ENCODE results near the gene B3GALNT2. TPM values are rescaled to one million over a fixed set of nuclear protein-coding genes. Genes with fewer than 3 reads are reported as not detected.

B3GALNT2 gene
- total and polyA plus RNA-seq, 2 of the 8 experiments (the other 6 are each of a cell fraction or from before 2014, with no cell fraction given), result 15.4 to 39.4 TPM

- Histone ChIP-seq H2BK20ac (ENCODE audit: low read length) (no peak overlapping the region; the same call in 1 of the 2 replicates), H3K4me2 (ENCODE audit: insufficient read depth in 1 of 2, low read depth in 2 of 2, low read length in 2 of 2) (no peak overlapping the region), H2AK5ac (ENCODE audit: low read depth, low read length) (no peak overlapping the region), H2BK120ac (replicated peaks; ENCODE audit: low read depth, low read length) (no peak overlapping the region), H3K4ac (replicated peaks; ENCODE audit: insufficient read length, low read depth, low read length) (no peak overlapping the region), H3K27ac (ENCODE audit: low read depth, low read length) (no peak overlapping the region), H3K27me3 (replicated peaks in 1 of 4; ENCODE audit: control insufficient read depth in 3 of 4, extremely low read depth in 1 of 4, insufficient read depth in 3 of 4, low read length in 3 of 4) (no peaks in the 10 kb centered on the region), H3K23me2 (ENCODE audit: low read depth, low read length) (no peaks in the 10 kb centered on the region), H3K4me3 (ENCODE audit: extremely low read depth in 1 of 4, insufficient read depth in 2 of 4, low read depth in 3 of 4, low read length in 4 of 4) (no peak overlapping the region), H3K14ac (ENCODE audit: insufficient read length) (no peak overlapping the region), H3K56ac (replicated peaks; ENCODE audit: insufficient read length, low read depth, low read length) (no peak overlapping the region), H3K18ac (ENCODE audit: extremely low read depth, low read length) (no peak overlapping the region), H3K23ac (ENCODE audit: insufficient read length) (no peak overlapping the region), H3K4me1 (replicated peaks in 1 of 4; ENCODE audit: control insufficient read depth in 3 of 4, insufficient read depth in 4 of 4, low read length in 3 of 4) (peaks cover 3 to 7% (median 5%) of the 10 kb centered on the region in 4 experiments), H2AFZ (ENCODE audit: low read length) (no peak overlapping the region), H3K9ac (replicated peaks in 1 of 4; ENCODE audit: extremely low read depth in 1 of 4, low read depth in 3 of 4, low read length in 3 of 4) (no peak overlapping the region), H3K79me1 (ENCODE audit: low read depth, low read length) (no peaks in the 10 kb centered on the region), H3K9me3 (ENCODE audit: insufficient read depth in 2 of 2, low read depth in 1 of 2, low read length in 1 of 2) (no peaks in the 10 kb centered on the region), H4K8ac (ENCODE audit: extremely low read depth, insufficient read depth, low read length) (no peak overlapping the region), H3K36me3 (ENCODE audit: control insufficient read depth in 2 of 4, insufficient read depth in 4 of 4, low read length in 3 of 4) (no peaks in the 10 kb centered on the region; a peak in 1 of 8 replicates), H4K91ac (replicated peaks; ENCODE audit: insufficient read length, low read length) (no peak overlapping the region), H2BK12ac (ENCODE audit: low read depth, low read length) (no peak overlapping the region), H3K79me2 (ENCODE audit: control insufficient read depth in 1 of 2, insufficient read depth in 2 of 2, low read length in 2 of 2) (no peaks in the 10 kb centered on the region), H4K5ac (ENCODE audit: insufficient read length, low read depth, low read length) (no peak overlapping the region), H4K20me1 (replicated peaks in 1 of 2; ENCODE audit: control insufficient read depth in 1 of 2, insufficient read depth in 2 of 2, low read length in 2 of 2) (peaks cover 0 to 1% of the 10 kb centered on the region in 2 experiments), H2BK15ac (ENCODE audit: low read length) (no peak overlapping the region), H2BK5ac (ENCODE audit: low read depth, low read length) (no peak overlapping the region)
- FAIRE-seq, result no peak
- no peak for DNase-seq (ENCODE audit: low read depth in 1 of 2, low spot score in 2 of 2)
- WGBS, 2 experiments (ENCODE audit: extremely low coverage in 1 of 2, insufficient coverage in 1 of 2, insufficient read length in 1 of 2, insufficient replicate concordance in 2 of 2, low coverage in 1 of 2, low lambda C conversion rate in 2 of 2, missing lambda C conversion rate in 1 of 2), result 94% methylated on average over 9 of the region's 9 CpGs; no CpG with 5 or more reads in 1 of the 2 experiments
- TF ChIP-seq SRF (IDR thresholded peaks at IDR 0.05; ENCODE audit: low read depth, low read length) (no peak), GABPA (IDR thresholded peaks at IDR 0.05; ENCODE audit: borderline replicate concordance, insufficient read depth, low read length) (no peak), BACH1 (IDR thresholded peaks at IDR 0.05; ENCODE audit: low read length) (no peak), POLR2A (IDR thresholded peaks at IDR 0.05; ENCODE audit: control extremely low read depth in 1 of 2, low read depth in 2 of 2, low read length in 2 of 2) (no peak), ATF3 (IDR thresholded peaks at IDR 0.05; ENCODE audit: insufficient read depth, low read depth, low read length) (no peak), EZH2 (IDR thresholded peaks at IDR 0.05; ENCODE audit: low read depth, low read length, severe bottlenecking) (no peak), CBX8 (IDR thresholded peaks at IDR 0.05; ENCODE audit: borderline replicate concordance, low read depth, low read length) (no peak), ASH2L (IDR thresholded peaks at IDR 0.05; ENCODE audit: low read length) (no peak), TAF1 (IDR thresholded peaks at IDR 0.05; ENCODE audit: low read depth, low read length) (no peak), RXRA (IDR thresholded peaks at IDR 0.05; ENCODE audit: insufficient read depth, low read depth, low read length) (no peak), CHD2 (IDR thresholded peaks at IDR 0.05; ENCODE audit: low read length) (no peak)
- POLR2A ChIA-PET (ENCODE audit: partially characterized antibody), result interaction anchor here (0.6 to 1.7 kb wide), 2 partner anchors 12 to 318 kb away, joined by 3 to 4 read pairs; no protein-coding TSS in a partner anchor
- CTCF ChIA-PET (ENCODE audit: partially characterized antibody), result interaction anchor here (0.6 to 5.8 kb wide), 11 partner anchors 9 to 277 kb away, joined by 3 to 55 read pairs (median 5); no protein-coding TSS in a partner anchor
These were observed 41.2 kb upstream of the B3GALNT2 start for GRCh38 chr1:235545292-235545930.

All from H1 (cell line).